Right cardiac atrium (tissue), 5 donors: Measurements from ENCODE around the gene CLIP2. TPM values are rescaled to one million over a fixed set of nuclear protein-coding genes. Genes with fewer than 3 reads are reported as not detected.
"Not testable (repeated sequence)": the region's sequence is repeated elsewhere in the genome, so short reads cannot be mapped to it uniquely, and the experiment has no call there.

ENCODE experiments used
- ATAC-seq, 2 donors: fragments of 200-7000 bp; cut with Tn5 transposase; one replicate each; pipeline versions ENCODE4 v1.8.0 to v1.9.1; 2020; ENCODE audit warnings: moderate library complexity in 2 of 2, mild to moderate bottlenecking in 1 of 2
- DNase-seq, 3 donors: peaks; one replicate each; pipeline ENCODE4 v3.0.0-alpha.2; 2020
- H3K27ac ChIP-seq: one replicate; pipeline ENCODE4 v1.5.1; 2013; ENCODE audit warnings: mild to moderate bottlenecking, low read length, control low read depth, moderate library complexity
- H3K27me3 ChIP-seq: one replicate; pipeline ENCODE4 v1.6.1; 2013; ENCODE audit not compliant: control insufficient read depth, insufficient read depth
- H3K4me1 ChIP-seq: one replicate; pipeline ENCODE4 v1.6.1; 2013; ENCODE audit warnings: low read length; ENCODE audit not compliant: control insufficient read depth, insufficient read depth
- H3K4me3 ChIP-seq: one replicate; pipeline ENCODE4 v1.5.1; 2013; ENCODE audit warnings: low read length, control low read depth
- H3K9me3 ChIP-seq: one replicate; pipeline ENCODE4 v1.6.1; 2013; ENCODE audit warnings: low read length; ENCODE audit not compliant: control insufficient read depth
- WGBS: extraction: QIAGEN DNeasy Blood & Tissue Kit; methylation state at CpG from one replicate; pipeline ENCODE4 v1.1.7; 2013; 5-methylcytosine and 5-hydroxymethylcytosine counted together
- intact Hi-C, 4 donors: fragments of 100-400 bp; cut with DNase I; formaldehyde crosslinking; loops; one replicate each; pipeline versions ENCODE4 v1.11.0 to v1.14.0; 2022 to 2023
- long read RNA-seq, 4 donors: library from polyadenylated mRNA; unstranded; transcript quantifications; one replicate each; pipeline ENCODE4 v2.0.0, GENCODE V29; 2020 to 2021
- polyA plus RNA-seq: library from polyadenylated mRNA; stranded (reverse); fragments of 200-250 nt; gene quantifications from one replicate; pipeline ENCODE4 v1.2.3, GENCODE V29; 2013
- total RNA-seq, 4 donors: library from RNA; stranded (reverse); fragmentation: NEBNext Ultra II Directional; extraction: Animal tissue kit (Norgen Biotek cat#: 25700); gene quantifications; one replicate each; pipeline ENCODE4 v1.2.1, GENCODE V29; 2021
- donor health status: healthy with polysubstance abuse.
- donor health status: DM: no; HTN: yes; CAD: no.
- donor health status: DM: no; HTN: no; CAD: no.
- donor health status: DM: no; HTN: yes; CAD: no; lungs with severe emphysema.
- donor health status: DM: yes; HTN: yes; CAD: no.

Gene CLIP2
- total RNA-seq = 1 to 10 TPM; 7.2 to 9.4 (median 8.9) TPM
- polyA plus RNA-seq = 6.3 TPM
- long read RNA-seq, donor 1, full-length matches to known transcripts = 8 of 17 reads
- long read RNA-seq, donor 1, partial matches to known transcripts = 5 of 17 reads
- long read RNA-seq, donor 1, other reads (novel, unspliced or antisense) = 4 of 17 reads
- long read RNA-seq, donor 2, full-length matches to known transcripts = 10 of 18 reads
- long read RNA-seq, donor 2, partial matches to known transcripts = 5 of 18 reads
- long read RNA-seq, donor 2, other reads (novel, unspliced or antisense) = 3 of 18 reads
- long read RNA-seq, donor 3, partial matches to known transcripts = 7 of 7 reads
- long read RNA-seq, donor 3, other reads (novel, unspliced or antisense) = 0 of 7 reads
- long read RNA-seq, donor 4, full-length matches to known transcripts = 15 of 26 reads
- long read RNA-seq, donor 4, partial matches to known transcripts = 4 of 26 reads
- long read RNA-seq, donor 4, other reads (novel, unspliced or antisense) = 7 of 26 reads

DNA sequence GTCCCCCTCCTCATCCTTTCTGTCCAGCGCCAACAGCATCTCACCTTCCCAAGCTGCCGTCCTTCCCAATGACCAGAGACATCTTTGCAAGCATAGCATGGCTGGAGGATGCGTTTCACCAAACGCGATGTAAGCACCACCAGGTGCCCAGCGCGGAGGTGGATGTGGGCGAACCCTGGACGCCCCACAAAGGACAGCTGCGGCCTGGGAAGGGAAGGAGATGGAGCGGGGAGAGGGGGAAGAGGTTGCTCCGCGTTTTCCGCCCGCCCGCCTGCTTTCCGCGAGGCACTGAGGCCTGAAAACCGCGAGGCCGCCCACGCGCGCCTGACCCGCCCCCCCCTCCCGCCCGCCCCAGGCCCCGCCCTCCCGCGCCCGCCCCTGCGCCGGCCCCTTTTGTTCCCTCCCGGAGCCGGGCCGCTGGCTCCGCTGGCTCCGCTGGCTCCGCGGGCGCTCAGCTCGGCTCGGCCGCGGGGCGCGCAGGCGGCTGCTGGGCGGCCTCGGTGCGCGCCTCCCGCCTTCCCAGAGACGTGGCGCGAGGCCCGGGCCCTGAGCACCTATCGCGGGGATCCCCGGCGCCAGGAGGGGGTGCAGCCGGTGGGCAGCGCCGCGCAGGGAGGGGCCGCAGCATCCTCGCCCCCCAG lies at the start of gene CLIP2:
Gene CLIP2 (plus strand): TSS at position 390 of the 641 bp plus-strand sequence. CDS start 28,140 bp downstream, outside the sequence.
- intact Hi-C loops = no loop called here
- Histone ChIP-seq H3K27ac (no peak within 1 kb of the TSS), H3K9me3 (no peaks in the 10 kb centered on the region), H3K27me3 (no peaks in the 10 kb centered on the region), H3K4me1 (peaks cover 6% of the 10 kb centered on the region), H3K4me3 (peak within 1 kb of the TSS; percentile 96)
- peak; percentile 87 to 91 for ATAC-seq
- WGBS = under 1% methylated on average over 65 of the region's 67 CpGs
- peak; percentile 84 to 93 (median 93) for DNase-seq

DNA sequence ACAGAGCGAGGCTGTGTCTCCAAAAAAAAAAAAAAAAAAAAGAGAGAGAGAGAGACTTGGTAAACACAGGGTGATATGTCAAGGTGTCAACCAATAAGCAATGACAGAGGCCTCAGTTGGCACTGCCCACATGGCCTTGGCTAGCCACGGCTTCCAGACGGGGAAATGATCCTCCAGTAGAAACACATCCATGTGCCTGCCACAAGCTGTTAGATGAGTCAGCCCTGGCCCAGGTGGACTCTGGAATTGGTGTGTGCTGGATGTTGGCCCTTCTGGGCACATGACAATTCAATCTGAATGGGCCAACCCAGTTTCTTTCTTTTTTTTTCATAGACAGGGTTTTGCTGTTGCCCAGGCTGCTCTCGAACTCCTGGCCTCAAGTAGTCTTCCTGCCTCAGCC lies 48.7 kb upstream of the CLIP2 start:
- no peaks in the 10 kb centered on the region for H3K4me1 ChIP-seq
- 96% methylated on average over 4 of the region's 4 CpGs for WGBS
- no peak overlapping the region for H3K27ac ChIP-seq
- intact Hi-C loops = no loop called here
- H3K9me3 ChIP-seq = no peaks in the 10 kb centered on the region
- no peak overlapping the region for H3K4me3 ChIP-seq
- H3K27me3 ChIP-seq = no peaks in the 10 kb centered on the region
- DNase-seq (peak in 1 of 3 donors; percentile 16), ATAC-seq (no peak)

DNA sequence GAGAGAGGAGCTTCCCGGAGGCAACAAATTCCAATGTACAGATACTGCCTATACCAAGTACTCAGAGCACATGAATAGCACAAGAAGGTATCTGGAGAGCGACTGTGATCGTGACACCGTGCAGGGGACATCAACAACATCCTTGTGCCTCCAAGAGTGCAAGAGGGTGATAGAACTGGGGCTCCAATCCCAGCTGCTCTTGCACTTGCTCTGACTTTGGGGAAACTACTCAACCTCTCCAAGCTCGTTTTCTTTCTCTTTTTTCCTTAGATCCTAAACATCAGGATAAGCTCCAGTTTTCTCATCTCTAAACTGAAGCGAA lies 47.1 kb upstream of the CLIP2 start:
- 82% methylated on average over 6 of the region's 6 CpGs for WGBS
- intact Hi-C loops = no loop called here
- H3K4me1 ChIP-seq = no peaks in the 10 kb centered on the region
- H3K4me3 ChIP-seq = no peak overlapping the region
- DNase-seq (no peak), ATAC-seq (no peak)
- no peaks in the 10 kb centered on the region for H3K27me3 ChIP-seq
- H3K9me3 ChIP-seq = no peaks in the 10 kb centered on the region
- no peak overlapping the region for H3K27ac ChIP-seq

DNA sequence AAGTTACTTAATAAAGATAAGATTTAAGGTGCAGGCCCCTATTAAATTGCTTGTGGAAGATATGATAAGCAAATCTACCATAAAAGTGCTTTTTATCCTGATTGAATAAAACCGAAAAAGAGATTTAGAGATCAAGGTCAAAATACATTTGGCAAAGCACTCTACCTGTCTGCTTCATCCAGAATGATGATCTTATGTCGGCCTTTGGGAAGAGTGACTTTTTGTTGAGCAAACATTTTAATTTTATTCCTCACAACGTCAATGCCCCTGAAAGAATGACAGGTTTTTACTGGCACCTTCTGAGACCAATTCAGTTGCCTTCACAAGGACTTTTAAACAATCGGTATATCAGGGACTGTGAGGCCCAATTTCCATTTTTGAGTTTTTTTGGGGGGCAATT lies 42.7 kb upstream of the CLIP2 start:
- H3K4me1 ChIP-seq = no peaks in the 10 kb centered on the region
- DNase-seq = no peak
- no peaks in the 10 kb centered on the region for H3K9me3 ChIP-seq
- WGBS = 73% methylated on average over 4 of the region's 4 CpGs
- H3K27me3 ChIP-seq = no peaks in the 10 kb centered on the region
- no peak overlapping the region for H3K27ac ChIP-seq
- intact Hi-C loops = no loop called here
- ATAC-seq = no peak
- no peak overlapping the region for H3K4me3 ChIP-seq

DNA sequence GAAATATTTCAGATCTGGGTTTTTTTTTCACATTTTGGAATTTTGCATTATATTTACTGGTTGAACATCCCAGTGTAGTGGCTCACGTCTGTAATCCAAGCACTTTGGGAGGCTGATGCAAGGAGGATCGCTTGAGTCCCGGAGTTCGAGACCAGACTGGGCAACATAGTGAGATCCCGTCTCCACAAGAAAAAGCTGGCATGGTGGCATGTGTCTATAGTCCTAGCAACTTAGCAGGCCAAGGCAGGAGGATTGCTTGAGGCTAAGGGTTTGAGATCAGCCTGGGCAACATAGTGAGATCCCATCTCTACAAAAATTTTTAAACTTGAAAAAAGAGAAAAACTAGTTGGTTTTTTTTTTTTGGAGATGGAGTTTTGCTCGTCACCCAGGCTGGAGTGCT lies 41.1 kb upstream of the CLIP2 start:
- DNase-seq = no peak
- H3K4me3 ChIP-seq = no peak overlapping the region
- H3K27ac ChIP-seq = no peak overlapping the region
- no peaks in the 10 kb centered on the region for H3K9me3 ChIP-seq
- no peak for ATAC-seq
- H3K4me1 ChIP-seq = no peaks in the 10 kb centered on the region
- WGBS = 94% methylated on average over 6 of the region's 6 CpGs
- intact Hi-C loops = no loop called here
- no peaks in the 10 kb centered on the region for H3K27me3 ChIP-seq

DNA sequence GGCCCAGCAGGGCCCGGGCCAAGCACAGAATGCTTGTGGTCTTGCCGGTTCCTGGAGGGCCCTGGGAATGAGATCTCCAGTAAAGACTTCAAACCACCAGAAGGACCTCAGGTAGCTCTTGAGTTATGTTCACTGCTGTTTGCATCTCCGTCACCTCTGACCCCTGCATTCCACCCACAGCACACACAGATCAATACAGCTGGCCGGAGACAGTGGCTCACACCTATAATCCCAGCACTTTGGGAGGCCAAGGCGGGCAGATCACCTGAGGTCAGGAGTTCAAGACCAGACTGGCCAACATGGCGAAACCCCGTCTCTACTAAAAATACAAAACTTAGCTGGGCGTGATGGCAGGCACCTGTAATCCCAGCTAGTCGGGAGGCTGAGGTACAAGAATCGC lies 40.1 kb upstream of the CLIP2 start:
- DNase-seq, H3K4me3 ChIP-seq, ATAC-seq, H3K27me3 ChIP-seq, intact Hi-C loops, H3K4me1 ChIP-seq, H3K27ac ChIP-seq, H3K9me3 ChIP-seq: not testable (repeated sequence)
- WGBS = 96% methylated on average over 10 of the region's 10 CpGs

GRCh38 chr7:74252893-74253292 lies 36.3 kb upstream of the CLIP2 start:
- Histone ChIP-seq H3K27me3 (no peaks in the 10 kb centered on the region), H3K4me1 (peaks cover 2% of the 10 kb centered on the region), H3K27ac (no peak overlapping the region), H3K9me3 (no peaks in the 10 kb centered on the region), H3K4me3 (no peak overlapping the region)
- DNase-seq = no peak
- WGBS = 86% methylated on average over 5 of the region's 5 CpGs
- intact Hi-C loops = no loop called here
- ATAC-seq = no peak

DNA sequence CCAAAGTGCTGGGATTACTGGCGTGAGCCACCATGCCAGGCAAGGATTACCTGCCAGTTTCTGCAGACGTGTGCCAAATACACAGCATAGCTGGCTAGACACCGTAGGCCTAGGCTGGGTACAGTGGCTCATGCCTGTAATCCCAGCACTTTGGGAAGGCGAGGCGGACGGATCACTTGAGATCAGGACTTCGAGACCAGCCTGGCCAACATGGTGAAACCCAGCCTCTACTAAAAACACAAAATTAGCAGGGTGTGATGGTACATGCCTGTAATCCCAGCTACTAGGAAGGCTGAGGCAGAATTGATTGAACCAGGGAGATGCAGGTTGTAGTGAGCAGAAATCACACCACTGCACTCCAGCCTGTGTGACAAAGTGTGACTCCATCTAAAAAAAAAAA lies 35.9 kb upstream of the CLIP2 start:
- no peaks in the 10 kb centered on the region for H3K9me3 ChIP-seq
- no peaks in the 10 kb centered on the region for H3K27me3 ChIP-seq
- WGBS = 79% methylated on average over 7 of the region's 7 CpGs
- DNase-seq = no peak
- H3K4me1 ChIP-seq = peaks cover 2% of the 10 kb centered on the region
- intact Hi-C loops = no loop called here
- ATAC-seq = no peak
- no peak overlapping the region for H3K4me3 ChIP-seq
- H3K27ac ChIP-seq = no peak overlapping the region

DNA sequence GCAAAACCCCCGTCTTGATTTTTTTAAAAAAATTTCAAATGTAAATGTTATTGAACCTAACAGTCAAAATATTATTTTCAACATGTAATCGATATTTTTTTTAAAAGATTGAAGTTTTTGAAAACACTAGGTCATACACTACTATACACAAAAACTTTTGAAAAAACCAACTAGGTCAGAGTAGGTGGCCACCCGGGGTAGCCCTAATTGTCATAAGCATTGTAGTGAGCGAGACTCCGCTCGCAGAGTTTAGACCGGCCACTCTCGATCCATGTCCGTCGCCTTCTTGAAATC lies 35.4 kb upstream of the CLIP2 start:
- 2% methylated on average over 10 of the region's 10 CpGs for WGBS
- H3K27ac ChIP-seq = no peak overlapping the region
- intact Hi-C loops = no loop called here
- no peaks in the 10 kb centered on the region for H3K9me3 ChIP-seq
- no peaks in the 10 kb centered on the region for H3K27me3 ChIP-seq
- H3K4me3 ChIP-seq = peak overlapping the region; percentile 69
- DNase-seq (no peak), ATAC-seq (peak in 1 of 2 donors; percentile 17)
- H3K4me1 ChIP-seq = peaks cover 2% of the 10 kb centered on the region

- Histone ChIP-seq H3K9me3 (no peaks in the 10 kb centered on the region), H3K27ac (peak within 1 kb of the TSS; percentile 65), H3K4me1 (peaks cover 2% of the 10 kb centered on the region), H3K27me3 (no peaks in the 10 kb centered on the region), H3K4me3 (peak within 1 kb of the TSS; percentile 69)
- ATAC-seq (peak; percentile 99), DNase-seq (peak; percentile 98 to 99 (median 99))
- WGBS = under 1% methylated on average over 75 of the region's 75 CpGs
- intact Hi-C loops = no loop called here
Measured at GRCh38 chr7:74254129-74254857, 34.9 kb upstream of the CLIP2 start, which contains the start of gene RFC2. Gene RFC2 (minus strand): TSS chr7:74254399. CDS start chr7:74254383, 16 bp downstream.

GRCh38 chr7:74254858-74255379 lies 34.3 kb upstream of the CLIP2 start:
- H3K27ac ChIP-seq = peak overlapping the region; percentile 65
- 18% methylated on average over 20 of the region's 20 CpGs for WGBS

More at GRCh38 chr7:74254858-74255379, 34.3 kb upstream of the CLIP2 start:
- no peaks in the 10 kb centered on the region for H3K9me3 ChIP-seq
- no peaks in the 10 kb centered on the region for H3K27me3 ChIP-seq
- DNase-seq = no peak
- H3K4me3 ChIP-seq = peak overlapping the region; percentile 69
- intact Hi-C loops = no loop called here
- no peak for ATAC-seq
- peaks cover 2% of the 10 kb centered on the region for H3K4me1 ChIP-seq
